Prostate gland (tissue), 2 donors: Measurements from ENCODE around the gene CLECL1.

Experiments
- CTCF ChIP-seq, 4 experiments: fragments of 200-600 bp in 2 of 4; fragments of 450-650 bp in 2 of 4; sonication (generic) in 2 of 4; IDR thresholded peaks; 1 replicate in 3 of 4; 2 replicates in 1 of 4; pipeline ENCODE4 v1.5.1; 2016 to 2019; ENCODE audit warnings: antibody characterized with exemption in 4 of 4, mild to moderate bottlenecking in 2 of 4, moderate library complexity in 2 of 4
- POLR2A ChIP-seq: fragments of 450-650 bp; IDR thresholded peaks from one replicate; pipeline ENCODE4 v1.6.1; 2016; ENCODE audit warnings: antibody characterized with exemption, mild to moderate bottlenecking

DNA sequence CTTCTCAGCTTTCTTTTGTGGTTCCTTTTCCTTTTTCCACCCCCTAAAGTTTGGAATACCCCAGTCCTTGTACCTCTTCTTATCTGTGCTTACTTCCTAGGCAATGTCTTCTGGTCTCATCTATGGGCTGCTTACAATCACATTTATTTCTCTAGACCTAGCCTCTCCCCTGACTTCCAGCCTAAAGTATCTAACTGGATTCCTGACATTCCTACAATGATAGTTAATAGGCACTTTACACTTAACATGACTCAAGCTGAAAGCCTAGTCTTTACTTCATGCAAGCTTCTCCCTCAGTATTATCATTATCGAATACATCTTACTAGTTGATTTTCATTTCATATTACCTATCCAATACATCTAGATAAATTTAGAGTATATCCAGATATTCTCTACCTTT is 21.2 kb downstream of the CLECL1 start:
- TF ChIP-seq POLR2A (no peak), CTCF (IDR thresholded peaks at IDR 0.05) (no peak)
